K562 (cell line): ENCODE data around the gene ELK4. TPM values are rescaled to one million over a fixed set of nuclear protein-coding genes. Genes with fewer than 3 reads are reported as not detected.

Source experiments
- ATAC-seq: fragments of 200-7000 bp; cut with Tn5 transposase; 3 replicates; pipeline ENCODE4 v1.9.1; 2020; ENCODE audit warnings: moderate library complexity
- BruUV-seq: library from RNA; stranded (reverse); fragments of 400-500 nt; replicated peaks from 2 replicates; lab custom pipeline; 2021; lab: Mats Ljungman, UMichigan
- CTCF ChIA-PET: fragments of 300-600 bp; formaldehyde crosslinking; extraction: SDS; loops from one replicate; lab custom pipeline; 2021; ENCODE audit warnings: low intra/inter-chr PET ratio; lab: Yijun Ruan, JAX
- POLR2A ChIA-PET: fragments of 300-600, 350-650 bp; sonication (Branson Sonifier 250); formaldehyde crosslinking; extraction: SDS; loops from one replicate; lab custom pipeline; 2021; ENCODE audit warnings: antibody characterized with exemption, inconsistent platforms; lab: Yijun Ruan, JAX
- DNase-seq, 4 experiments: peaks; one replicate each; pipeline versions ENCODE4 v3.0.0 to v3.0.0-alpha.2; 2011 to 2018; ENCODE audit warnings: low spot score in 3 of 4, mixed read lengths in 3 of 4; ENCODE audit errors: extremely low read depth in 1 of 4
- FAIRE-seq: peaks from 2 replicates; lab custom pipeline; 2011; peaks lifted over from hg19 to GRCh38; lab: Jason Lieb, UNC
- H2AFZ ChIP-seq: 2 replicates; pipeline ENCODE4 v1.6.0; 2011; ENCODE audit warnings: low read depth, low read length, control low read depth, inconsistent platforms
- H3K27ac ChIP-seq: fragments of 200-600 bp; 3 replicates; pipeline ENCODE4 v1.8.0; 2011; ENCODE audit warnings: low read depth, mild to moderate bottlenecking, control low read depth, inconsistent platforms, low read length, moderate library complexity, mixed read lengths; ENCODE audit errors: extremely low read depth
- H3K27me3 ChIP-seq, 2 experiments: fragments of 300-600 bp in 1 of 2; 2 replicates in 1 of 2; 3 replicates in 1 of 2; pipeline versions ENCODE4 v1.6.0 to v1.8.0; 2011; ENCODE audit warnings: inconsistent platforms in 2 of 2, low read length in 2 of 2, mild to moderate bottlenecking in 1 of 2, mixed read lengths in 1 of 2, moderate library complexity in 1 of 2; ENCODE audit not compliant: control insufficient read depth in 2 of 2, insufficient read depth in 2 of 2
- H3K36me3 ChIP-seq: fragments of 300-600 bp; 3 replicates; pipeline ENCODE4 v1.8.0; 2011; ENCODE audit warnings: mild to moderate bottlenecking, low read length, inconsistent platforms; ENCODE audit not compliant: control insufficient read depth, insufficient read depth
- H3K4me1 ChIP-seq, 2 experiments: fragments of 200-600 bp in 1 of 2; replicated peaks in 1 of 2; 2 replicates in 1 of 2; 3 replicates in 1 of 2; pipeline versions ENCODE4 v1.5.1 to v1.8.0; 2011; ENCODE audit warnings: inconsistent platforms in 2 of 2, low read length in 2 of 2, mild to moderate bottlenecking in 1 of 2, mixed read lengths in 1 of 2, moderate library complexity in 1 of 2; ENCODE audit not compliant: control insufficient read depth in 2 of 2, insufficient read depth in 2 of 2
- H3K4me2 ChIP-seq: 2 replicates; pipeline ENCODE4 v1.6.1; 2011; ENCODE audit warnings: low read length, control low read depth, inconsistent platforms, mixed read lengths; ENCODE audit not compliant: insufficient read depth
- H3K4me3 ChIP-seq: fragments of 200-600 bp; sonication (generic), shearing (Covaris generic); 2 replicates; pipeline ENCODE4 v1.5.1; 2016; ENCODE audit warnings: control low read depth, inconsistent platforms
- H3K79me2 ChIP-seq: fragments of 200-600 bp; 3 replicates; pipeline ENCODE4 v1.8.0; 2011; ENCODE audit warnings: low read length, inconsistent platforms; ENCODE audit not compliant: control insufficient read depth, insufficient read depth
- H3K9ac ChIP-seq, 2 experiments: 2 replicates each; pipeline versions ENCODE4 v1.6.0 to v1.6.1; 2011; ENCODE audit warnings: low read depth in 2 of 2, low read length in 2 of 2, control low read depth in 1 of 2, inconsistent platforms in 1 of 2, mild to moderate bottlenecking in 1 of 2, mixed read lengths in 1 of 2; ENCODE audit not compliant: insufficient read depth in 1 of 2
- H3K9me1 ChIP-seq: one replicate; pipeline ENCODE4 v1.6.0; 2011; ENCODE audit warnings: inconsistent platforms, mild to moderate bottlenecking, low read length, moderate library complexity; ENCODE audit not compliant: control insufficient read depth, insufficient read depth
- H3K9me3 ChIP-seq: replicated peaks from 2 replicates; pipeline ENCODE4 v1.5.1; 2011; ENCODE audit warnings: low read depth, low read length, inconsistent platforms; ENCODE audit not compliant: control insufficient read depth, insufficient read depth
- H4K20me1 ChIP-seq: replicated peaks from 2 replicates; pipeline ENCODE4 v1.6.1; 2011; ENCODE audit warnings: low read length, inconsistent platforms, mixed read lengths; ENCODE audit not compliant: control insufficient read depth, insufficient read depth
- BMI1 ChIP-seq: fragments of 150-350 bp; IDR thresholded peaks from 2 replicates; pipeline ENCODE4 v1.6.1; 2014; ENCODE audit warnings: low read length
- CREB3 ChIP-seq: fragments of 450-650 bp; conservative IDR thresholded peaks from 2 replicates; pipeline ENCODE4 v1.6.1; 2016; ENCODE audit warnings: missing genetic modification characterization, low read depth, mild to moderate bottlenecking, missing compliant biosample characterization, moderate library complexity
- ELF2 ChIP-seq: fragments of 250-450 bp; sonication (Bioruptor Pico); IDR thresholded peaks from 2 replicates; pipeline ENCODE4 v1.5.0; 2021; ENCODE audit warnings: mild to moderate bottlenecking
- FOXO4 ChIP-seq: fragments of 450-650 bp; formaldehyde crosslinking; IDR thresholded peaks from 2 replicates; pipeline ENCODE4 v1.4.0; 2020; ENCODE audit warnings: mild to moderate bottlenecking, moderate library complexity
- HMG20A ChIP-seq: fragments of 450-650 bp; formaldehyde crosslinking; conservative IDR thresholded peaks from 2 replicates; pipeline ENCODE4 v1.4.0; 2020; ENCODE audit warnings: mild to moderate bottlenecking, mixed read lengths
- HMGN3 ChIP-seq: IDR thresholded peaks from 2 replicates; pipeline ENCODE4 v1.6.1; 2011; ENCODE audit warnings: borderline replicate concordance, low read depth, mild to moderate bottlenecking, mixed read lengths, low read length; ENCODE audit not compliant: insufficient read length; ENCODE audit errors: extremely low read depth
- HMGXB4 ChIP-seq: sonication (generic); formaldehyde crosslinking; IDR thresholded peaks from 2 replicates; pipeline ENCODE4 v1.8.1; 2023; ENCODE audit warnings: mild to moderate bottlenecking, missing genetic modification reagents
- NCOA2 ChIP-seq, 2 experiments: fragments of 450-650 bp; IDR thresholded peaks; 2 replicates each; pipeline ENCODE4 v1.6.1; 2018; ENCODE audit warnings: mild to moderate bottlenecking in 2 of 2, moderate library complexity in 1 of 2; ENCODE audit not compliant: partially characterized antibody in 2 of 2
- NFXL1 ChIP-seq: fragments of 450-650 bp; formaldehyde crosslinking; IDR thresholded peaks from 2 replicates; pipeline ENCODE4 v1.4.0; 2021; ENCODE audit warnings: mild to moderate bottlenecking
- PHTF2 ChIP-seq: fragments of 250-450 bp; sonication (Bioruptor Pico); IDR thresholded peaks from 2 replicates; pipeline ENCODE4 v1.5.0; 2021; ENCODE audit warnings: mild to moderate bottlenecking
- SRSF3 ChIP-seq: fragments of 200-400 bp; formaldehyde crosslinking; IDR thresholded peaks from 2 replicates; pipeline ENCODE4 v1.6.1; 2016; ENCODE audit warnings: mild to moderate bottlenecking, low read length, moderate library complexity; ENCODE audit not compliant: insufficient read depth
- ZFX ChIP-seq: sonication (generic); formaldehyde crosslinking; IDR thresholded peaks from 2 replicates; pipeline ENCODE4 v1.8.0; 2022; ENCODE audit warnings: mild to moderate bottlenecking, missing genetic modification reagents, moderate library complexity
- ZNF445 ChIP-seq: fragments of 250-450 bp; sonication (Bioruptor Pico); IDR thresholded peaks from 2 replicates; pipeline ENCODE4 v1.4.0; 2020; ENCODE audit warnings: low read depth, mild to moderate bottlenecking, moderate library complexity
- ZNF586 ChIP-seq: fragments of 450-650 bp; formaldehyde crosslinking; conservative IDR thresholded peaks from 2 replicates; pipeline ENCODE4 v1.4.0; 2020; ENCODE audit warnings: mild to moderate bottlenecking, moderate library complexity
- ZNF778 ChIP-seq: fragments of 450-650 bp; formaldehyde crosslinking; IDR thresholded peaks from 2 replicates; pipeline ENCODE4 v1.4.0; 2020; ENCODE audit warnings: mild to moderate bottlenecking, moderate library complexity
- WGBS: fragments of 100-300 bp; shearing (Covaris generic); methylation state at CpG from one replicate; pipeline ENCODE4 v1.1.6; 2016; ENCODE audit warnings: low coverage, mixed read lengths; ENCODE audit not compliant: insufficient coverage; ENCODE audit errors: missing lambda C conversion rate; 5-methylcytosine and 5-hydroxymethylcytosine counted together
- in situ Hi-C: fragments of 300-500 bp; cut with MboI; formaldehyde crosslinking; loops from 4 replicates; pipeline ENCODE4 v1.15.0; 2018; ENCODE audit warnings: inconsistent platforms, mixed read lengths
- intact Hi-C: fragments of 100-400 bp; cut with micrococcal nuclease; formaldehyde crosslinking; loops from 2 replicates; pipeline ENCODE4 v1.14.2; 2022
- polyA plus RNA-seq, 8 experiments: library from polyadenylated mRNA; depleted of rRNA in 4 of 8; stranded (reverse) in 5 of 8; unstranded in 3 of 8; fragments of >200 nt; fragmentation: Nextera tagmentation in 2 of 8; fragmentation: Illumina TruSeq in 1 of 8; extraction: Ambion mirVana in 2 of 8; extraction: Trizol in 1 of 8; gene quantifications; 2 replicates each; pipeline versions ENCODE4 v1.2.1 to v1.2.3, GENCODE V29; 2011 to 2014; ENCODE audit warnings: inconsistent platforms in 1 of 8, missing spikeins in 1 of 8
- total RNA-seq, 7 experiments: library from RNA; depleted of rRNA in 6 of 7; stranded (reverse); fragments of >200 nt in 6 of 7; fragmentation: Illumina TruSeq in 2 of 7; extraction: Trizol in 2 of 7; gene quantifications; 2 replicates each; pipeline versions ENCODE4 v1.2.1 to v1.2.3, GENCODE V29; 2011 to 2021; ENCODE audit warnings: low replicate concordance in 1 of 7

Gene ELK4
- total and polyA plus RNA-seq, 9 of the 15 experiments (the other 6 are each of a cell fraction or from before 2014, with no cell fraction given): 2.0 to 21.7 (median 9.2) TPM

GRCh38 chr1:205590457-205590768 lies 41.4 kb downstream of the ELK4 start:
- 51% methylated on average over 5 of the region's 5 CpGs for WGBS
- Histone ChIP-seq H3K4me2 (no peak overlapping the region), H3K27me3 (peaks cover 0 to 7% of the 10 kb centered on the region in 2 experiments; a peak in 1 of 5 replicates), H3K4me3 (no peak overlapping the region), H3K9me3 (no peaks in the 10 kb centered on the region), H3K27ac (no peak overlapping the region), H3K36me3 (no peaks in the 10 kb centered on the region), H4K20me1 (no peaks in the 10 kb centered on the region), H2AFZ (no peak overlapping the region; the same call in 1 of the 2 replicates), H3K4me1 (peaks cover 3 to 6% of the 10 kb centered on the region in 2 experiments; a peak in 4 of 5 replicates), H3K9ac (no peak overlapping the region), H3K9me1 (no peaks in the 10 kb centered on the region), H3K79me2 (no peaks in the 10 kb centered on the region)
- intact Hi-C loops: loop anchor here (5.0 to 10.0 kb wide), 2 partner anchors 194 to 387 kb away; no protein-coding TSS in a partner anchor
- ChIA-PET POLR2A (interaction anchor here (1.5 to 2.9 kb wide), 3 partner anchors 11 to 69 kb away, joined by 3 to 27 read pairs (median 13); no protein-coding TSS in a partner anchor), CTCF (interaction anchor here (4.8 to 8.2 kb wide), 2 partner anchors 42 to 67 kb away, joined by 44 to 166 read pairs; partner anchors contain the start of gene ELK4)
- DNase-seq: no peak
- no peak for ATAC-seq
- no TSS peak for BruUV-seq
- TF ChIP-seq SRSF3 (no peak), BMI1 (no peak), ZNF778 (no peak), ZNF445 (no peak), ZNF586 (no peak), FOXO4 (no peak), HMGN3 (no peak), PHTF2 (no peak), NFXL1 (no peak), ELF2 (CRISPR knock-in tag) (no peak), HMG20A (CRISPR knock-in tag) (no peak), HMGXB4 (CRISPR knock-in tag) (no peak), NCOA2 (IDR thresholded peaks at IDR 0.05; ENCODE audit: partially characterized antibody in 2 of 2) (no peak), CREB3 (tag) (no peak), ZFX (no peak)
- in situ Hi-C loops: loop anchor here (5.0 kb wide), 1 partner anchor 122 kb away; no protein-coding TSS in a partner anchor
- FAIRE-seq: no peak
